Left ventricle myocardium superior (tissue), 1 donor: ENCODE measurements around the gene SETBP1. TPM values are rescaled to one million over a fixed set of nuclear protein-coding genes. Genes with fewer than 3 reads are reported as not detected.
A peak's percentile ranks its signal among the peaks of the same experiment; 100 is the strongest.

Source experiments
- ATAC-seq: fragments of 200-7000 bp; cut with Tn5 transposase; one replicate; pipeline ENCODE4 v1.9.1; 2020; ENCODE audit warnings: mild to moderate bottlenecking, moderate library complexity
- DNase-seq: peaks from one replicate; pipeline ENCODE4 v3.0.0-alpha.2; 2020
- intact Hi-C: fragments of 100-400 bp; cut with micrococcal nuclease; formaldehyde crosslinking; loops from one replicate; pipeline ENCODE4 v1.11.0; 2022
- total RNA-seq: library from RNA; stranded (reverse); fragmentation: NEBNext Ultra II Directional; extraction: Animal tissue kit (Norgen Biotek cat#: 25700); gene quantifications from one replicate; pipeline ENCODE4 v1.2.1, GENCODE V29; 2021
- donor health status: DM: no; HTN: yes; CAD: no; lungs with severe emphysema.

The SETBP1 gene
- total RNA-seq, 1 donor from 2014 or later = 6.7 TPM

DNA sequence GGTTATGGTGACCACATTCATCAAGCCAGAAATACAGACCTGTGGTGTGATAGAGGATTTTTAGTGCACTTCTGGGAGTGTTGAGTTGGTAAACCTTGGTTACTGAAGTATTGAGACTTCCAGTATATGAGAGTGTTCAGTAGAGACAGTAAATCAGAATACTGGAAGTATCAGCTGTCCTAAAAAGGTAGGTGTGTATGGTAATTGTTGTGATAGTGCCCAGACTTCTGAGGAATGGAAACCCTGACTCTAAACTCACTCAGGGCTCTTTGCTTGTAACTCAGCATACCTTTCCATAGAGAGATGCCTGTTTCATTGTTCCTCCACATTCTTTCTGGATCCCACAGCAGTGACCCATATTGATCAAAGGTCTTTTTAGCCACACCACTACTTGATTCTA lies 217.1 kb downstream of the SETBP1 start:
- intact Hi-C loops = no loop called here
- ATAC-seq = no peak
- no peak for DNase-seq

DNA sequence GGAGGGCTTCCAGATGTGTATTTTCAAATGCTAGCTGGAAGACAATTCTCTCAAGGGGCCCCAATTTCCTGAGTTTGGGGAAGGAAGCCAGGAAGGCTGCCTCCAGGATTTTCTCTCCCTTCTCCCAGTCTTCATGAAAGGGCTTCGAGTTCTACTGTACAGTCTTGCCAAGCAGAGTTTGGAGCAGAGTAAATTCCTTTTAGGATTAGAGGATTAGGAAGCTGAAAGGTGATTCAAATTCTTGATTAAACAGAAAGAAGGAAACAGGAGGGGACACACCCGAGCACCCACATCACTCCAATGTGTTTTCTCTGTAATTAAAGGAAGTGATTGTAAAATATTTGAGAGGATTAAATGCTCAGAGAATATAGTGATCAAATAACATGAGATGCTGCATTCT lies 217.8 kb downstream of the SETBP1 start:
- no peak for DNase-seq
- no peak for ATAC-seq
- intact Hi-C loops = no loop called here

- DNase-seq (no peak), ATAC-seq (no peak)
- intact Hi-C loops = no loop called here
Observed at GRCh38 chr18:44899832-44900231, 219.1 kb downstream of the SETBP1 start.

- DNase-seq (no peak), ATAC-seq (no peak)
- intact Hi-C loops = no loop called here
Observed at GRCh38 chr18:44900627-44901026, 219.9 kb downstream of the SETBP1 start.

DNA sequence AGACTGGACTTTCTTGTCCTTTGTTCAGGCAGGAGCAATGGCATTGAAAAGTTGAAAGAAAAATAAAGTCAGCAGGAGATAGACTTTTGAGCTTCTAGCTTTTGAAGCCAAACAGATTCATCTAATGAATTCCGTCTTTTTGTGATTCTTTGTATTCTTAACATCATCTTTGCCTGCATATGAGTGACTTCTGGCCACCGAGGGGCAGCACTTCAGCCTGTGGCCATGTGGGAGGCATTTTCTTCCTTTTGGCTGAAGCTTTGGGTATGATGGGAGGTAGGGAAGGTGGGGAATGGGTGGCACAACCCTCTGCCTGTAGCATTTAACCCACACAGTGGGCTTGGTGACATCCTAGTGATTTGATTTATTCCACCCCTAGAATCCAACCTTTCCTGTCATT lies 220.6 kb downstream of the SETBP1 start:
- DNase-seq (no peak), ATAC-seq (no peak)
- intact Hi-C loops = no loop called here

DNA sequence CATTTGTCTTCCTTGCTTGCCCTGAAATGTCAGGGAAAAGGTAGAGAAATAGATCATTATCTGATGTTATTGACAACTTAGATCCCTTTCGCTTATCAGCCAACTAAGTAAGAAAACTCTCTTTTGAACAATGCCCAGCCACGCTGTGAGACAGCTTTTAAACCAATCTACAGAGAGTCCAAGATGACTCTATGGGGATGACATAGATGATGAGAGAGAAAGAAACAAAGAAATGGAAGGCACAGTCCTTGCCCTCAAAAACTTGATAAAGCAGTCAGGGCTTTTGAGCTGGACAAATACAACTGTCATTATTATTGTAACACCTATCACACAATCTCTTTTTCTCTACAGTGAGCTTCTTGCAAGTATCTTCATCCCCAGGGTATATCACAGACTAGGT lies 222.6 kb downstream of the SETBP1 start:
- ATAC-seq (no peak), DNase-seq (no peak)
- intact Hi-C loops = no loop called here

DNA sequence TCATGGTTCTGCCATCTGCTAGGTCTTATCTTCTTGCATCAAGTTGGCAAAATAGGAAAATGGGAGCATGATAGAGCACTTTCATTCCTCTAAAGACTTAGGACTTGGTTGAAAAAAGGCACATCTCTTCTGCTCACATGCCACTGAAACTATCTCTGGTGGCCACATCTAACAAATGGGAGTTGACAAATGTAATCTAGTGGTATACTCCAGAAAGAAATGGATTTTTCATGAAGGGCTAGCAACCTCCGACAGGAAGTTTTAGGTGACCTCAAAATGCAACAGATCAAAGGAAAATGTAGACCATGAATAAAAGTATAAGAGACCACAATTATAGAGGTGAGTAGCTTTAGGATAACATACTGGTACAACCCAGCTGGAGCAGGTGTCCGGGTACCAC lies 224.1 kb downstream of the SETBP1 start:
- no peak for ATAC-seq
- intact Hi-C loops = no loop called here
- no peak for DNase-seq

GRCh38 chr18:44909191-44909719 lies 228.6 kb downstream of the SETBP1 start:
- intact Hi-C loops = no loop called here
- ATAC-seq = peak; percentile 32
- DNase-seq = no peak

DNA sequence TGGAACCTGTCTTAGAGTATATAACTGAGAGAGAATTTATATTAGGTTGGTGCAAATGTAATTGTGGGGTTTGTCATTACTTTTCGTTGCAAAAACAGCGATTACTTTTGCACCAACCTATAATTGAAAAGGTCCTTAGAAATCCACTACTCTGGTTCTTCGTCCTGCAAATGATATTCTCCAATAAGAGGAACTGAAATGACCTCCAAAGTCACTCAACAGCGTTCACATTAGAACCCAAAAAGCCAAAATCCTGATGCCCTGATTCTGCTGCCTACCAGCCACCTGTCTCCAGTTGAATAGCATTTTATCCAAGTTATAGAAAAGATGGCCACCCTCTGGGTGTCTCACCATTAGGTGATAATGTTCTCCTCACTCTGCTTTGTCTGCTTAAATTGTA lies 230.6 kb downstream of the SETBP1 start:
- intact Hi-C loops = no loop called here
- ATAC-seq = no peak
- no peak for DNase-seq

GRCh38 chr18:44911773-44912172 lies 231.1 kb downstream of the SETBP1 start:
- ATAC-seq (no peak), DNase-seq (no peak)
- intact Hi-C loops = no loop called here

GRCh38 chr18:44912740-44913478 lies 232.2 kb downstream of the SETBP1 start:
- DNase-seq (no peak), ATAC-seq (no peak)
- intact Hi-C loops = no loop called here

- ATAC-seq (no peak), DNase-seq (no peak)
- intact Hi-C loops = no loop called here
Observed at GRCh38 chr18:44914028-44914427, 233.3 kb downstream of the SETBP1 start.

DNA sequence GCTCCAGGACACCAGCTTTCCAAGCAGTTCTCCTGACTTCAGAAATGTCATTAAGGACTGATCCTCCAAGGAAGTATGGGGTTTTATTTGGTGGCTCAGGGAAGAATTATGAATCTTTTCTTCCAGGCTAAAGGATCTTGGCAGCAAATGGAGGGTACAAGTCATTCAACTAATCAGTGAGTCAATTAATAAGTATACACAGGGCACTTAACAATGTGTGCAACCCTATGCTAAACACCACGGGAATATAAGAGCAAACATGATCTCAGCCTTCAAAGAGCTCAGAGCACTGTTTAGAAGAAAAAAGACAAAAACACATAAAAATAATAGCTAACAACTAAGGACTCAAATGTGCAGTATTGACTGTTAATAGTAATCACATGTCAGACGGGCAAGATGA lies 234.5 kb downstream of the SETBP1 start:
- ATAC-seq (no peak), DNase-seq (no peak)
- intact Hi-C loops = no loop called here

DNA sequence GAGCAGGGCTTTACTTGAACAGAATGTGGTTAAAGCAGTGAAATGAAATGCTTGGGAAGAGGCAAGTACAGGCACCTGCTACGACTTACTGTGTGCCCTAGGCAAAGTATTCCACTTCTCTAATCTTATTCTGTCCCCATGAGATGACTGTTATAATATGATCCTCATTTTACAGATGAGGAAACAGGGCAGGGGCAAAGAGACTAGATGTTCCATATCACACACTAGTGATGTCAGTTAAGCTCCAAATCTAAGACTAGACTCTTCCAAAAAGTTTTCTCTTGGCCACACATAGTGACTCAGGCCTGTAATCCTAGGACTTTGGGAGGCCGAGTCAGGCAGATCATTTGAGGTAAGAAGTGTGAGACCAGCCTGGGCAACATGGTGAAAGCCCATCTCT lies 235.0 kb downstream of the SETBP1 start:
- intact Hi-C loops = no loop called here
- DNase-seq (no peak), ATAC-seq (no peak)

DNA sequence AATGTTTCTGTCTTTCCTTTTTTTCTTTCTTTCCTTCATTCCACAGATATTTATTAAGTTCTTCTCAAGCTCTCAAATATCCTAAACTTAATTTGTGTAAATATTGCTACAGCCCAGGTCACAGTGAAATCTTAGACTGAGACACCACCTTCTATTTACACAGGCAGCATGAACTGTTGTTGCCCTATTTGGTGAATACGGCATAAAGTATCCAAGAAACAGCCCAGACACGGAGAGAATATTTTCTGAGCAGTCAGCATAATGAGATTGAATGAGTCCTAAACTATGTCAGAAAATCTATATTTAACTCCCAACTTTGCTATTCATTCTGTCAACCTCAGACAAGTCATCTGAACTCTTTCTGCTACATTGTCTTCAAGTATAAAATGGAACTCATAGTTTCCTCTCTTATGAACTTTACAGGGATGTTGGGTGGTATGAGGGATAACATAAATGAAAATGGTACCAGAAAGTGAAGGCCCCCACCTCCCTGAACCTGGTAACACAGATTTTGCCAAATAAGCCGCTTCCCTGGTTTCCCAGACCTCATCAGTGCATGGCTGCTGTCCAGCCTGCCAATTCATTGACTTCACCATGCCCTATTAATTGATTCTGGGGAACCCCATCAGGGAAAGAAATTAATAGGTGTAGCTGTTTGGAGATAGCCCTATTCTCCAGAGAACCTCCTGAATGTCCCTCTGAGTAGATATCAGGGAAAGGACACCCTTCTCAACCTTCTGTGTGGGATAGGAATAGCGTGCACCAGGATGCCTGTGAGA lies 235.9 kb downstream of the SETBP1 start:
- no peak for DNase-seq
- no peak for ATAC-seq
- intact Hi-C loops = no loop called here

GRCh38 chr18:44917216-44918141 lies 236.8 kb downstream of the SETBP1 start:
- peak; percentile 34 for DNase-seq
- peak; percentile 80 for ATAC-seq

GRCh38 chr18:44918142-44918476 lies 237.4 kb downstream of the SETBP1 start:
- intact Hi-C loops = no loop called here
- ATAC-seq (peak; percentile 78), DNase-seq (no peak)

More at GRCh38 chr18:44917216-44918141, 236.8 kb downstream of the SETBP1 start:
- intact Hi-C loops = no loop called here

DNA sequence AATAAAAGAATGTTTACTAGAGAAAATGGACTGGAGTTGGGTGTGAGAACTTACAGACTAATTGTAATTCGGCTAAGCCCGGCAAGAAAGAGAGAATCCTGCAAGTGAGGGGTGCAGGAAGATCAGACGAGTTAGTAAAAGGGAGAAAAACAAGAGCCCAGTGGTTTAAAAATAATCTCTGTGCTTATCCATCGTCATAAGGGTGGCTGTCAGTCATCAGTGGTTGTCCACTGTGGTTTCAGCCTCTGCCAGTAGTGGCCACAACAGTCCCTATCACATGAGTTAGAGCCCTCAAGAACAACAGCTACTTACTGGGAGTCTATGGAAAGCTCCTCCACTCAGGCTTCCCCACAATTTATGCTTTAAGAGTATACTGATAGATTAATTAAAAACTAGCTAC lies 239.8 kb downstream of the SETBP1 start:
- ATAC-seq (no peak), DNase-seq (no peak)
- intact Hi-C loops = no loop called here

- no peak for DNase-seq
- no peak for ATAC-seq
- intact Hi-C loops = no loop called here
Observed at GRCh38 chr18:44921974-44922373, 241.3 kb downstream of the SETBP1 start.

- ATAC-seq (no peak), DNase-seq (no peak)
- intact Hi-C loops = no loop called here
Observed at GRCh38 chr18:44922968-44923367, 242.3 kb downstream of the SETBP1 start.
